HL-60/S4 treated with phorbol 12-myristate 13-acetate at 8.2 ng/mL for 4 days and 3 days (cell line): ENCODE measurements around the gene ITPR1.

Source experiments
- in situ Hi-C: fragments of 300-500 bp; cut with MboI; formaldehyde crosslinking; loops from 2 replicates; pipeline ENCODE4 v1.15.0; 2022; ENCODE audit warnings: low sequenced_read_pairs

Gene ITPR1

GRCh38 chr3:4508048-4508981 is 15.2 kb downstream of the ITPR1 start:
- in situ Hi-C loops, result loop anchor here (25.0 kb wide), 1 partner anchor 129 kb away; no protein-coding TSS in a partner anchor

DNA sequence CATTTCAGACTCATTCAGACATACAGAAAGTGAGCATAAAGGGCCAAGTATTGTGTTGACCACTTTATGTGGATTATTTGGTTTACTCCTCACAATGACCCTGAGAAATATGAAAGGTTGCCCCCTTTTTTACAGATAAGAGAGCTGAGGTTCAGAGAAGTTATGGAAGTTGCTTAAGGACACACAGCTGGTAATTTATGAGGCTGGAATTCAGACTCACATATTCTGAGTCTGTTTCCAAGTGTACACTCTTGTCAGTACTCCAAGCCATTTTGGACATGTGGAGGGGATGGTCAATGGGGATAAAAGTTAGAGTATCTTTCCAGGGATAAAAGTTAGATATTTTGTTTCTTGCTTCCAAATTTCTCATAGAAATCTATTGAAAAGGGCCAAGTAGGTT is 15.9 kb downstream of the ITPR1 start:
- in situ Hi-C loops, result loop anchor here (25.0 kb wide), 1 partner anchor 128 kb away; no protein-coding TSS in a partner anchor

DNA sequence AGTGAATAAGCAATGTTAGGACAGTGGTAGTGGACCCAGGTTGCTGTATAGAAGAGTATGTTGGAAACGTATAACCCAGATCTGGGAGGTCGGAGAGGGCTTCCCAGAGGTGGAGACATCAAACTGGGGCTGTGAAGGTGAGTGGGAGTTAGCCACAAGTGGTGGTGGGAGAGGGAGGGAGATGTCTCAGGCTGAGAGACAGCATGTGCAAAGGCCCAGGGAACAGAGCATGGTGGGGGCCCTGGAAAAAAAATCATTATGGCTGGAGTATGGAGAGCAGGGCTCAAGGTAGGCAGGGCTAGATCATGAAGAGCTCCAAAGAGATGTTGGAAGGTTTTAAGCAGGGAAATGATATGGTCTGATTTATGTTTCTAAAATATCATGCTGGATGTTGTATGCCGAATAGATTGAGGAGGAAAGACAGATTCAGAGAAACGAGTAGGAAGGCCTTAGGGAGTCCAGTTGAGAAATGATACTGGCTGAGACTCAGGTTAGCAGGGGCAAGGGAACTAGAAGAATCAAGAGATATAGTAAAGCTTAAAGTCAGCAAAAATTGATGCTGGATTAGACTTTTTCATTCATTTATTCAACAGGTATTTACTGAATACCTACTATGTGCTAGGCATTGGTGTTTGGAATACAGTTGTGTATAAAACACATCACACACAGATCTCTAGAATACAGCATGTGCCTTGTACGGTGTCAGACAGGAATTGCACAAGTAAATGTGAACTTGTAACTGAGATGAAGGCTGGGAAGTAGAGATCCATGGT is 17.0 kb downstream of the ITPR1 start:
- in situ Hi-C loops, result loop anchor here (25.0 kb wide), 1 partner anchor 127 kb away; no protein-coding TSS in a partner anchor

DNA sequence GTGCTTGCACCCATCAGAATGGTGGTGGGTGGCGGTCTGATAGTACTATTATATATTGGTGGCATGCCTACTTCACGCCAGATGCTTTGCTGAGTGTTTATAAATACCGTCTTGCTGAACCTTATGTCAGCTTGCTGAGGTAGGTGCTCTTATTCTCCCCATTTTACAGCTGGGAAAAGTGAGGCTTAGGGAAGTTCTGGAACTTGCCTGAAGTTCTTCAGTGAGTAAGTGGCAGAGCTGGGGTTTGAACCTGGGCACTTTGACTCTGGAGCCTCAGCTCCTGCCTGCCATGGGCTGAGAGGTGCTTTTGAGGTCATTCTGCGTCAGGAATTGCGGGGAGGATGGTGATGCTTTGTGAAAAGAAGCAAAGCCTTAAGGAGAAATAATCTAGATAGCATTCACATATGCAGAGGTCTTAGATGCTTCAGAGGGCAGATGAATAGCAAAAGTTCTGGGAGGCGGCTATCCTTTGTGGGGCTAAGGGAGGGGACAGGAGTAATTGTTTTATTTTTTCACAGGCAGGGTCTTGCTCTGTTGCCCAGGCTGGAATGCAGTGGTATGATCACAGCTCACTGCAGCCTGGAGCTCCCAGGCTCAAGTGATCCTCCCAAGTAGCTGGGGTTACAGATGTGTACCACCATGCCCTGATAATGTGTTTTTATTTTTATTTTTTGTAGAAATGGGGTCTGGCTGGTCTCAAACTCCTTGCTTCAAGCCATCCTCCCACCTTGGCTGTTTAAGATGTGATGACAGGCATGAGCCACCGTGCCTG is 18.5 kb downstream of the ITPR1 start:
- in situ Hi-C loops, result loop anchor here (25.0 kb wide), 1 partner anchor 126 kb away; no protein-coding TSS in a partner anchor

DNA sequence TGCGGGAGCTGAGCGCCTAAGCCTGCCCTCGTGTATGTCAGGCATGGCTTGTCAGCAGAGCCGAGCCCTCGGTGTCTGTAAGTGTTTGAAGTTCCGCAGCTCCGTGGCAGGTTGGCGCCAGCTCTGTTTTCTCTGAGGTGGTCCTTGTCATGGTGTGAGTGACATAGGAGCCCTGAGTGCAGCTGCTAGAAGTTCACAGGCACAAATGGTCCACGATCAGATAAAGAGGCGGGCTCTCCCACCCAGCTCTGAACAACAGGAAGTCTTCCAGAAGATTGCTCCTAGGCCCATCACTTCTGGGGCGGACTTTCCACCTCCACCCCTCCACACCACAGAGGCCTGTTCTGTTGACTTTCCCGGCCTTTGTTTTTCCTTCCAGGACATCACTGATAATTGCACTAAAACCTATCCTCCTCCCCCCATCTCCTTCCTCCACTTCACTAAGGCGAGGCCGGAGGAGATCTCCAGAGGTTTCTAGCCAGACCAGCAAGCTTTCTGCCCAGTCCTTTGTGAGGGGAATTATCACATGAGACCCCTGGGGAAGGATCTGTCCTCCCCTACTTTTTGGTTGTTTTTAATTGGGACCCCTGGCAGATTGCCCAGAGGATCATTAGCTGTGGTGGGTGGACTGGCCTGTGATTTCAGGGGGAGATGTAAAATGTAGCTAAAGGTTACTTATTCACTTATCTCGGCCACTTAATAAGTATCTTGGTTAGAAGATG is 19.9 kb downstream of the ITPR1 start:
- in situ Hi-C loops, result loop anchor here (25.0 kb wide), 1 partner anchor 124 kb away; no protein-coding TSS in a partner anchor

DNA sequence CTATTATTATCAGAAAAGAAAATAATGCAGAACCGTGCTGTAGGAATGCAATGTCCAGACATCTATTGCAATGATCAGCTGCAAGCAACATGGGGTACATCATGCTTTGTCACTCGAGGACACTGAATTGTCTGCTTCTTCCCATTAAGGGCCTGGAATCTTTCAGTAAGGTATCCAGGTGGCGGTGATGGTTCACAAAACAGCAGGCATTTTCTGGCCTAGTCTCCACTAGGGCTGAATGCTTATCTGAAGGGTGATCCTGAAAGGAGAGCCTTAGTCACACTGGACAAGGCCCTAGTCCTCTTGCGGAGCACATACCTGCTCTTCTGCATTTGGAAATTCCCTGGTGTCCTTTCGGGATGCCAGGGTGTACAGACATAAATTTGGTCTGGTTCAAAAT is 21.2 kb downstream of the ITPR1 start:
- in situ Hi-C loops, result loop anchor here (25.0 kb wide), 1 partner anchor 123 kb away; no protein-coding TSS in a partner anchor

DNA sequence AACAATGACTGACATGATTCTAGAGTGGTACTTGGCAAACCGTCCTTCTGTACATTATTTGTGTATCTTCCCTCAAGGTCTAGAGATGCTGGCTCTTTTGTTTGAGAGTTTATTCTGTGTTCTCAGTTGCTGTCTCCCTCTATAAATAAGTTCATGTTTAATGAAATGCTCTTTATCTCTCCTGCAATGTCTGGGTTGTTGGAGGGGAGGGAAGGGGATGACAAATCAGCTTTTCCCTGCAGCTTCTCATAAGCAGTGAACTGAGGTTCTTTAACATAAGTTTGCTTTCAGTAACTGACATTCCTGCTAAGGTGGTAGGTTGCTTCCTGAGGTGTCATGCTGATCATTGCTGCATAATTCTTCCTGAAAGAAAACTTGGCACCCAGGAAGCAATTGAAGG is 21.8 kb downstream of the ITPR1 start:
- in situ Hi-C loops, result loop anchor here (25.0 kb wide), 1 partner anchor 122 kb away; no protein-coding TSS in a partner anchor

DNA sequence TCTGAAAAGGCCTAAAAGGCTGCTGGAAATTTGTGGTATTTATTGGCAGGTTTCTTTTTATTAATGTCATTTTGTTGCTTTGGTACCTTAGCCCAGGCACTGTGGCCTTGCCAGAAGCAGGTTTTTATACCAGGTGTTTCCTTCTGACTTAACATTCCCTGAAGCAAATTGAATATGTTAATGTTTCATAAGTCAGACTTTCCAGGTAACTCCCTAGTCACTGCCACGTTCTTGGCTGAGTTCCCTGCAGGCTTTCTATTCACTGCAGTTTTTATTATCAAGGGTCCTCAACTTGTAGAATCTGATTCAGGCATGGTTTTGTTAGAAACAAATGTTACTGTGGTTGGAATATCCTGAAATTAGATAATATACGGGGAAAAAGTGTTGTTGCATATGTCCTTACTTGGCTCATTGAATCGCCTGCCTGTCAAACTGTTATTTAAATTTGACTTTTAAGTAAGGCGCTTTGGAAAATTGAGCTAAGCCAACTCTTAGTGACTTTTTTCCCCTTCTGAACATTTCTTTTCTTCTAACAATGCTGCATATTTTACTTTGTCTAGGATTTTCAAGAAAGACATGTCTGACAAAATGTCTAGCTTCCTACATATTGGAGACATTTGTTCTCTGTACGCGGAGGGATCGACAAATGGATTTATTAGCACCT is 22.9 kb downstream of the ITPR1 start:
- in situ Hi-C loops, result loop anchor here (25.0 kb wide), 1 partner anchor 121 kb away; no protein-coding TSS in a partner anchor

- in situ Hi-C loops, result loop anchor here (25.0 kb wide), 1 partner anchor 120 kb away; no protein-coding TSS in a partner anchor
These were observed 23.9 kb downstream of the ITPR1 start for GRCh38 chr3:4517093-4517492.

DNA sequence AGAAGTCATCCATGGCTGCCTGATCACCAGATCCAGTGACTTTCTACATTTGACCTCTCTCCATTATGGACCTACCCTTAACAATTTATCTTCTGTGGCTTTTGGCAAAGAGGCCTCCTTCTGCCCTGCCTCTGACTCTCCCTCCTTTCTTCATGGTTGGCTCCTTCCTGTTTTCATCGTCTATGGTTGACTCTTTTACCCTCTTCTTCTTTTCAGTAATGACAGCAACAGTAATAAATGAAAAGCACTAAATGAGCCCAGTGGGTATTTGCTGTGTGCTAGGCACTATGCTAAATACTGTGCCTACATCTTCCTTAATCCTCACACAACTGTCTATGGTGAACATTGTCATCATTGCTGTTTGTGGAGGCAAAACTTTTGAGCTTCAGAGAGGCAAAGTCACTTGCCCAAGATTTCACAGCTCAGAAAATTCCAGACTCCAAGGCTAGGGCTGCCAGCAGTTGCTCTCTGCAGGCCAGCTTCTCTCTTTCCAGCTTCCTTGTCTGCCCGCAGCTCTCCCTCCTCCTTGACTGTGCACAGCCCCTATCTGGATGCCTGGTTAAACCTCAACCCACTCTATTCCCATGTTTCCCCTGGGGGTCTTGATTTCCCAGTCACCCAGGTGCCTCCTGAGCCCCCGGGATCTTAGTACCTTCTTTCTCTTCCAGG is 24.6 kb downstream of the ITPR1 start:
- in situ Hi-C loops, result loop anchor here (25.0 kb wide), 1 partner anchor 120 kb away; no protein-coding TSS in a partner anchor

DNA sequence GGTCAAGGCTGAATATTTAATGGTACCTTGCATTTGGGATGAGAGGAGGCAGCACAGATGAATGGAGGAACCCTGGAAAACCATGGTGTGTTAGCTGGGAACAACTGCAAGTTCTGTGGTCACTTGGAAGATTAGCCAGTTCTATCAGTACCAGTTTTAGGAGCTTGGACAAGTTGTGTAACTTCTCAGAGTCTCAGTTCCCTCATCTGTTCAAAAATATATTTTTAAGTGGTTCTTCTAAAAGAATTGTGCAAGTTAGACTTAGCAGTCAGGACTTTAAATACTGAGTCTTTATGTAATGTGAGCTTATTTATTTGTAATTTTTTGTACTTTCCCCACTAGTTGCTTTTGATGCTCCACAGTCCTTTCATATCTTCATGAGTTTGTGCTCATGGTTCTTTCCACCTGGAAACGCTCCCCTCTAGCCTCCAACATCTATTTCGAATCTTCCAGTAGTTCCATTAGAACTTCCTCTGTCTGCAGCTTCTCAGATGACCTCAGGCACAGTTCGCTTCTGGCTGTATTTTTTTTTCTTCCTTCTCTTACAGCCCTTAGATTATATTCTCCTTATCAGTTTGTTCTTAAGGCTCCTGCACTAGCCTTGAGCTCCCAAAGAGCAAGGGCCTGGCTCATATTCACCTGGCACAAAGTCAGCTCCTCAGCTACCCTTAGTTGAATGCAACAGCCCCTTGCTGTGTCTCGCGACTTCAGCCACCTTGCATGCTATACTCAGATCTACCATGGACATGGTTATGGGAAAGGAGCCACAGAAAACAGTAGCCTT is 27.1 kb downstream of the ITPR1 start:
- in situ Hi-C loops, result loop anchor here (25.0 kb wide), 1 partner anchor 117 kb away; no protein-coding TSS in a partner anchor

GRCh38 chr3:4522947-4523346 is 29.8 kb downstream of the ITPR1 start:
- in situ Hi-C loops, result loop anchor here (25.0 kb wide), 1 partner anchor 114 kb away; no protein-coding TSS in a partner anchor

DNA sequence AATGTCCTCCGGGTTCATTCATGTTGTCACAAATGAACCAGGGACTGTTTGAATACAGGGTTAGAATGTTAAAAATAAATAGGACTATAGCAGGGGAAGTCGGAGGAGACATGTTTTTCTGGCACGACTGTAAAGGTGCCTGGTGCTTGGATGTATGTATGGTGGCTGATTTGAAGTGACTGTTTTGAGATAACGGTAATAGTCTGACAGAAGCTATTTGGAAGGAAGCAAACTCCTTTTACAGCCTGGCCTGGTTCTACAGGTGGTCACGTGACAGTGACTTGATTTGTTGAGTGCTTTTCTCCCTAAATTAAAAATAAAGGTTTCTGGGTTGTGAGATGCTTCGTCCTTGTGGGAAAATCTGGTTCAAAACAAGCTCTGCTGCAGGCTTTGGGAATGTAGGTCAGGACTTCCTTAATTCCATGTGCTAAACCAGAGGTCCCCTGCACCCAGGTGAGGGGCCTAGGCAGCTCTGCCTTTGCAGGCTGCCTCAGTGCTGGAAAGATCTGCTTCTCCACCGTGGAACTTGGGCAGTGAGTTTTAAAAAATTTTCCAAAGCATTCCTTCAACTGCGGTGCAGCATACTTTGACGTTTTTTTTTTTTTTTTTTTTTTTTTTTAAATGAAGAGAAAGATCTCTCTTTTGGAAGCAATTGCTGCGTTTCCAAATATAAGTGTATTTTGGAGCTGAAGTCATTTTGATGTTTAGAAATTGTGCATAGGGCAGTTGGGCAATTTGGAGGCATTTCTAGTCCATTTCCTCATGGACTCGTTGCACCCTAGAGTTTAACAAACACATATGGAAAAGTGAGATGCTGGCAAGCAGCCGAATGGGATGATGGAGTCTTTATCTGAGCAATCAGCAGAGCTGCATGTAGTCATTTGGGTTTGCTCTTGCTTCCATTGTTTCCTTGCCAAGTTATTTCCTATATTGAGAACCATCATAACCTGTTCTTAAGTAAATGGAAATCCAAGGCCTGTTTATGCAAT is 30.9 kb downstream of the ITPR1 start:
- in situ Hi-C loops, result loop anchor here (25.0 kb wide), 1 partner anchor 113 kb away; no protein-coding TSS in a partner anchor

GRCh38 chr3:4525560-4526223 is 32.5 kb downstream of the ITPR1 start:
- in situ Hi-C loops, result no loop called here

DNA sequence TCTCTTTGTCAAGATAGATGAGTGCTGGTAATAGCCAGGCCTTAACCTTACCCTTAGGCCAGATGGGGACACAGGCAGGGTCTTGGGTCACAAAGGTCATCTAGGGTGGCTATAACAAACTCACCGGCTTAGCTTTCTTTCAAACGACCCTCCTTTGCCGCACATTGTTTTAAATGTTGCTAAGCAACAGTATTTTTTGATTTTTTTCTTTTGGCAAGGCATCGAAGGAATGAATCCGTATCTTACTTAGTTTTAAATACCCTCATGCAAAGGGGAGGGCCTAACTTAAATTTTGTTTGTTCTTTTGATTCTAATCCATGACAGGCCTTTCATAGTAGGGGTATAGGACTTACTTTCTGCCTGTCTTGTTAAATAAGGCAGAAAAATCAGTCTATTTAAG is 35.2 kb downstream of the ITPR1 start:
- in situ Hi-C loops, result no loop called here
